Activated CD4-positive, alpha-beta T cell treated with anti-CD3 and anti-CD28 coated beads, Interleukin-2, amount 50 U/mL, for 1 hour (primary cell): Measurements from ENCODE around the gene LDLRAD3.
A peak's percentile ranks its signal among the peaks of the same experiment; 100 is the strongest.
"Not testable (repeated sequence)": the region's sequence is repeated elsewhere in the genome, so short reads cannot be mapped to it uniquely, and the experiment has no call there.

Source experiments
- DNase-seq: peaks from one replicate; pipeline ENCODE4 v3.0.0-alpha.2; 2020

Gene LDLRAD3, protein sequence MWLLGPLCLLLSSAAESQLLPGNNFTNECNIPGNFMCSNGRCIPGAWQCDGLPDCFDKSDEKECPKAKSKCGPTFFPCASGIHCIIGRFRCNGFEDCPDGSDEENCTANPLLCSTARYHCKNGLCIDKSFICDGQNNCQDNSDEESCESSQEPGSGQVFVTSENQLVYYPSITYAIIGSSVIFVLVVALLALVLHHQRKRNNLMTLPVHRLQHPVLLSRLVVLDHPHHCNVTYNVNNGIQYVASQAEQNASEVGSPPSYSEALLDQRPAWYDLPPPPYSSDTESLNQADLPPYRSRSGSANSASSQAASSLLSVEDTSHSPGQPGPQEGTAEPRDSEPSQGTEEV

DNA sequence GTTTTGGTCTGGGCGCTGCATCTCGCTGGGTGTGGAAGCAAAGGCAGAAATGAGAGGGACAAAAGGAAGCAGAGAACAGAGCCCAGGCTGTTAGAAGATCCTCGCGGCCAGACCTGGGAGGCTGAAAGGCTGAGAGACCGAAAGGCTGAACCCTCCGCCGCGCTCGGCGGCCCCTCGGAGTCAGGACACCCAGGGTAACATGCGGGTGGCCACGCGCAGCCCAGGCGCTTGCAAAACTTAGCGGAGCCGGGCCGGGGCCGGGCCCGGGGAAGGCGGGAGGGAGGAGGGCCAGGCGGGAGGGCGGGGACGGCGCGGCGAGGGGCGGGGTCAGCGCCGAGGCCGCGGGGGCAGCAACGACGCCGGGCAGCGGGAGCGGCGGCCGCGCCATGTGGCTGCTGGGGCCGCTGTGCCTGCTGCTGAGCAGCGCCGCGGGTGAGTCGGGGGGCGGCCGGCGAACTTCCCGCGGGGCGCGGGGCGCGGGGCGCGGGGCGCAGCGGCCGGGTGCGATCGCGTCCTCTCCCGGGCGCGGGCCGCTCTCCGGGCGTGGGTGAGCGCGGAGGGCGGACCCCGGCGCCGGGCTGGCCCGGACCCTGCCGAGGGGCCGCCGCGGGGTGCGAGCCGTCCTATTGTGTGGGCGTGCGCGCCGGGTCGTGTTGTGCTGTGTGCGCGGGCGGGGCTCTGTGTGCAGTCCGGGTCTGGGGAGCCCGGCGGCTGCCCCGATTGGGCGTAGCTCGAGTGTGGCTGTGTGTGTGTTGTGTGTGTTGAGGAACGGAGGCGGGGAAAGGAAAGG is at the start of gene LDLRAD3:
Gene LDLRAD3, plus strand, starts transcription at position 350 of the 790 bp plus-strand sequence. Its CDS starts 37 bp downstream, at position 387.
- peak; percentile 1 for DNase-seq

DNA sequence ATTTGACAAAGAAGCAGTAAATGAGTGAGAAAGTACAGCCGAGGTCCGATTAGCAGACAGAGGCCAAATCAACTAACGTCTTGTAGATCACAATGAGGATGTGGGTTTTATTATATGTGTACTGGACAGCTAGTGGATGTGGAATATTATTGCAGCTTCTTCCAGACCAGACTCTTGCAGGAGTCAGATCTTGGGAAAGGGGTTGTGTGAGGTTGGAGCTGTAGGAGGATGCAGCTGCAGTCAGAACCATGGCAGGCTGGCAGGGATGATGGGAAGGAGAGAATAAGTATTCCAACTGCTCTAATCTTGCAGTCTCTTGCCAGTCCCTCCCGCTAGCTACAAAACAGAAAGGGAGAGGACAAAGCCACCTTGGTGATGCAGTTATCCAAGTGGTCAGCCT is 46.8 kb upstream of the LDLRAD3 start:
- no peak for DNase-seq

DNA sequence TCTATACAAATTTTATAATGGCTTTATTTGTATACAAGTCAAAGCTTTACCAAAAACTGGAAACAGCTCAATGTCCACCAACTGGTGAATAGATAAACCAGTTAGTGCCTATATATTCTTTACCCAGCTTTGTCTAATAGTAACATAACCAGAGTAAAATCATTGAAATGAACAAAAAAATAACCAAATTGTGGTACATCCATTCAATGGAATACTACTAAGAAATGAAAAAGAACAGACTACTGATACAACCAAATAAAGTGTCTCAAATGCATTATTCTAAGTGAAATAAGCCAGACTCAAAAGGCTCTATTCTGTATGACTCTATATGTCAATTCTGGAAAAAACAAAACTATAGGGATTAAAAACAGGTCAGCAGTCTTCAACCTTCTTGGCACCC is 40.9 kb upstream of the LDLRAD3 start:
- no peak for DNase-seq

DNA sequence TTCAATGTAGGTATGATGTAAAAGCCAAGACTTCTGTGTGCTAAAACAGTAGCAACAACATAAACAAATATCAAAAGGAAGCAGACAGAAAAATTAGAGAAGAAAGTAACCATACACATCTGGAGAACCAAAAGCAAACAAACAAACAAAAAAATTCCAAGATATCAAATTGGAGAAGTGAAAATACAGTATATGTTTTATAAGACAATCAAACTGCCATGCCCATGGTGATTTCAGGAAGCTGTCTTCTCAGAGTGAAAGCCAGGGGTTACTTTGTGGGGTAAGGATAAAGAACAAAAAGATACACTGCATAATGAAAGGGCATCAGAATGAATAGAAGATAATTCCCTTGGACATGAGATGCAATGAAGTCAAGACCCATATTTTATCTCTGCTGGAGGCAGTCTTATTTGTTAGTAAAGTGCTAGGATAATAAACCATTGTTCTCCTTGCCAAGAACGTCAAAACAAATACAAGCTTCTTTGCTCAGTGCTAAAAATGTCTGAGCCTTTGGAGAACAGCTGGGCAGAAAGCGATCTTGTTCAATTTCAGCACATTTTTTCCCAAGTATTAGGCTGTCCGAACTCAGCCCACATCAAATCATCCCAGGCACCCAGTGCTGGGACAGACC is 38.1 kb upstream of the LDLRAD3 start:
- no peak for DNase-seq

DNA sequence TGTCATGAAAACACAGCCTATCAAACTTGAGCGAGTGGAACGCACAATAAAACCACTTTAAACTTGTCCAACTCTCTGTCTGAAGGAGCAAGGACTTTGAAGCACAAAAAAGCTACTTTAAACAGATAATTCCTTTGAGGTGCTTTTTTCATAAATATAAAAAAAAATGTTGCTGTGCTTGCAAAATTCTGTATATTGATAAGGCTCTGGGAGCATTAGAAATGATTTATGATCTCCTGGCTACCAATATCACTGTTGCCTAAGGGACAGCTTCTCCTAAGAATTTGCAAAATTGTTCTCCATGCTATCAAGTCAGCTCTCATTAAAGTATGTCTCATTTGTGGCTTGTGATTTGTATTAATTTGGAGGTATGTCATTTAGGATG is 37.6 kb upstream of the LDLRAD3 start:
- DNase-seq = no peak

DNA sequence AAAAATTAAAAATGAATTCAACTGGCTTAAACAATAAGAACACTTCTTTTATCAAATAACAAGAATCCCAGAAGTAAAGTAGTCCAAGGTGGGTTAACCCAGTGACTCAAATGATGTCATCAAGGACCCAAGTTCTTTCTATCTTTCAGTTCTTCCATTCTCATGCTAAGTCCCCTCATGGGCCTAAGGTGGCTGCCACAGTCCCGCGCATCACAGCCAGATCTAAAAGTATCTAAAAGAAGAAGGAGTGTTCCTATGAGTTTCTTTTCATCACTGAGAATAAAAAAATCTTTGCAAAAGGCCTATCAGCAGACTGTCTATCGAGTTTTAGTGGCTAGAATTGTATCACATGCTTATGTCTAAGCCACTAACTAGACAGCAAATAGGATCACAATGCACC is 37.2 kb upstream of the LDLRAD3 start:
- DNase-seq = no peak

DNA sequence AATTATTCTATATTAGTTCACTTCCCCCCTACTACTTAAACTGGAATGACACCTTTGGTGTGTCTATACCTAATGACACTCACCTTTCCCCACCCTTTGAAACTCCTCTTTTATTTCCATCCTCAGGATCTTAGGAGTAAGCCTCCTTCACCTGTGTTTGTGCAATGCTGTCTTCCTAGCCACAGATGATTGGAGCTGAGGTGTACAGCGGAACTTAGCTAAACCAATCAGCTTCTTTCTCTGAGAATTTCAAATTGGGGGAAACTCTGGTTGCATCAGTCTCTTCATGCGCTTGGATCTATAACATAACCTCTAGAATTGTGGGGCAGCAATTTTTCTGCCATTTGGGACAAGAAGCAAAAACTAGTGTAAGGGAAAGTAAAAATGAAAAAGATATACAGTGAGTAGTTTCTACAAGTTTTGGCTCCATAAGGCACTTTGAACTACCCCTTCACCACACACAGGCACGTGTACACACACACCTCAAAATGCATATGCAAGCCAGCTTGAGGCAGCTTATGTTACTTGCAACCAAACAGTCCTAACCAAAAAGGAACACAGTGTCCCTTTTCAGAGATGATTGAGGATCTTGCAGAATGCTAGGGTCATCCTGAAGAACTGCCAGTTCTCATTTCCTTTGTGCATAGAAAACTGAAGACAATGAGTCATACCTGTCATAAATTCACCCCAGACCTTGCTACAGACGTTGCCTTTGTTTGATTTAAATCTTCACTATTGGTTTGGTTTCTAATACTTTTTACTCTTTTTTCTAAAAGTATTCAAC is 36.0 kb upstream of the LDLRAD3 start:
- no peak for DNase-seq

DNA sequence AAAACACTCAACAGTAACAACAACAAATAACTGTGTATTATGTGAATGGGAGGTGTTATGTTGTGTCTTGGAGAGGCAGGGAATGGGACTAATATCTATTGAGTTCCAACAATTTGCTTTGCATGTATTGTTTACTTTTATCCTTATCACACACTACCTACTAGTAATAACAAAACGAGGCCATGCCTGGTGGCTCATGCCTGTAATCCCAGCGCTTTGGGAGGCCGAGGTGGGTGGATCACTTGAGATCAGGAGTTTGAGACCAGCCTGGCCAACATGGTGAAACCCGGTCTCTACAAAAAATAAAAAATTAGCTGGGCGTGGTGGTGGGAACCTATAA is 35.5 kb upstream of the LDLRAD3 start:
- not testable (repeated sequence) for DNase-seq

DNA sequence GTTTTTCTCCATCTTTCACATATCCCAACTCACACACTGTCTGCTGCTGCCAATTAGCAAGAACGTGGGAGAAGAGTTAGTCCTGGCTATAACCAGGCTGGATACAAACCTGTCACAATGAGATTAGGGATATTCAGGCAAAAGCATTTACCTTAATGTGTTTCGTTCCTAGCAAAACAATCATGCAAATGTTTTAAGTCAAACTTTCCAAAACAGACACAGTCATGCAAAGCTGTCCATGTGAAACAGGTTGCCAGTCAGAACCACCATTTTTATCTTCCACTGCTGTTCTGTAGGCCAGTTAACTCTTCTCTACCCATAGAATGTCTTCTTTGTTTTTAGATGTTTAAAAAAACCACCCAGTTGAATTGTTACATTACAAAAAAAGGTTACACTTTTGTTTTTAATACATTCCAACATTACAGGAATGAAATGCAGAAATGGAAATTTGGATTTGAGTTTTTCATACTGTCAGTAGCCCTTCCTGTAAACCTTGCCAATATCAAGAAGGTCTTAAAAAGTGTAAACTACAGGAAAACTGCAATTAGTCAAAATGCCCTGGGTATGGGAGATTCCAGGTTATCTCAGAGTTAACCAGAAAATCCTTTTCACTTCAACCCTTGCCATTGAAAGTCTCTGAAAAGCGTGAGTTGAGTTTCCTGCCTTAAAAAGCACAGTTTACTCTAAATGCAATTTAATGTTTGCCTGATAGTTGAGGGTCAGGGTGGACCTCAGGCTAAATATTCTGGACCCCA is 34.2 kb upstream of the LDLRAD3 start:
- no peak for DNase-seq

DNA sequence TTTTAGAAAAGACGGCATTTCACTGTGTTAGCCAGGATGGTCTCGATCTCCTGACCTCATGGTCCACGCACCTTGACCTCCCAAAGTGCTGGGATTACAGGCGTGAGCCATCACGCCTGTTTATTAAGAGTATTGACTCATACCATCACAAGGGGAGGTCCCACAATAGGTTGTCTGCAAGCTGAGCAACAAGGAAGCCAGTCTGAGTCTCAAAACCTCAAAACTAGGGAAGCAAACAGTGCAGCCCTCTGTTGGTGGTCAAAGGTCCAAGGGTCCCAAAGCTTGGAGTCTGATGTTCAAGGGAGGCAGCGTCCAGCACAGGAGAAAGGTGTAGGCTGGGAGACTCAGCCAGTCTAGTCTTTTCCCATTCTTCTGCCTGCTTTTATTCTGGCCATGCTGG is 32.8 kb upstream of the LDLRAD3 start:
- no peak for DNase-seq

DNA sequence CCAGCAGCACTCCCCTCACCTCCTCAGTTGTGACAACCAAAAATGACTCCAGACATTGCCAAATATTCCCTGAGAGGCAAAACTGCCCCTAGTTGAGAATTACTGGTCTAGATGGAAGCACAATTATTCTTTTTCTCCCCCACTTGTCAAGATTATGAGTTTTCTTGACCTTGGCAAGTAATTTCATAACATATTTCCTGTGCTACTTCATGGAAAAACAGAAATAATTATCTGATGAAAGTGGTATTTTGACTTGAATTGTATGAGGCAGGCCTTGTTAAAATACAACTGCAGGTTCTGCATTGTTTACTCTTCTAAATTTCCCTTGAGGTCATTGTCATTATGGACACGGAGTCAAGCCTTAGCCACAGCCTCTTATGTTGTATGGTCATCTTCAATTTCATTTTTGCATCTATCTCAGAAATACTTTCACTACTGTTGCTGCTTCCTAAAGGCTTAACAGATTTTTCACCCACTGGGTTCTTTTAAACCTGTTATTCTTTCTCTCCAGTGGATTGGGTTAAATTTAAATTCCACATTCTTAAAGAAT is 32.2 kb upstream of the LDLRAD3 start:
- DNase-seq = no peak

DNA sequence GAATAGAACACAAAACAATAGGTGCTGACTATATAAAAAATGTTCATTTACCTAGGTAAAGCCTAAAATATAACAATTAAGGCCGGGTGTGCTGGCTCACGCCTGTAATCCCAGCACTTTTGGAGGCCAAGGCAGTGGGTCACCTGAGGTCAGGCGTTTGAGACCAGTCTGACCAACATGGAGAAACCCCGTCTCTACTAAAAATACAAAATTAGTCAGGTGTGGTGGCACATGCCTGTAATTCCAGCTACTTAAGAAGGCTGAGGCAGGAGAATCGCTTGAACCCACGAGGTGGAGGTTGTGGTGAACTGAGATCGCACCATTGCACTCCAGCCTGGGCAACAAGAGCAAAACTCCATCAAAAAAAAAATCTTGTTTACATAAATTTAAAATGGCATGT is 31.4 kb upstream of the LDLRAD3 start:
- not testable (repeated sequence) for DNase-seq

DNA sequence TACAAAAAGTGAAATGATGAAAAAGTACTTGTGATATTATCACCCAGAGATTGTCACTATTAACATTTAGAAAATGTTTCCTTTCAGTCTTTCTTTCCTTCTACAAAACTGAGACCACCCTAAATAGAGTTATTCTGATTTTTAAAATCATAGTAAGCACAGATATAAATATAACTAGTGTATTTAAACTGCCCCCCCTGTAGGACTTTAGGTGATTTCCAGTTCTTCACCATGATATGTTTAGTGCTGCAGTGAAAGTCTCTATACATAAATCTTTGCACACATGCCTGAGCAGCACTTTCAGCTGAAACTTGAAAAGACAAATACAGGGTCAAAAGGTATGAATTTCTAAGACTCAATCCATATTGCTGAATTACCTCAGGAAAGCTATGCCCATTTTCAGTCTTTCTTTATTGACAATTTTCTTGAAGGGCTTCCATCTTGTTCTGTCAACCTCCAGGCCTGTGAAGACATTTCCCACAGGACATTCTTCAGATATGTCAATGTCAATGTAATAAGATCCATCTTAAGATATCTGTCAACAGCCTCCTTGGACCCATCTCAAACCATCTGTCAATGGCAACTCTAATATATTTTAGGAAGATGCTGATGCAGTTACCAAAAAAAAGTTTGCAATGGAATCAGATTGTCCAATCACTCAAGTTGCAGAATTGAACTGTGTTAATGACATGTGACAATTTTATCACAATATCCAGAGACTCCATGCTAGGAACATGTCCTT is 30.8 kb upstream of the LDLRAD3 start:
- no peak for DNase-seq

DNA sequence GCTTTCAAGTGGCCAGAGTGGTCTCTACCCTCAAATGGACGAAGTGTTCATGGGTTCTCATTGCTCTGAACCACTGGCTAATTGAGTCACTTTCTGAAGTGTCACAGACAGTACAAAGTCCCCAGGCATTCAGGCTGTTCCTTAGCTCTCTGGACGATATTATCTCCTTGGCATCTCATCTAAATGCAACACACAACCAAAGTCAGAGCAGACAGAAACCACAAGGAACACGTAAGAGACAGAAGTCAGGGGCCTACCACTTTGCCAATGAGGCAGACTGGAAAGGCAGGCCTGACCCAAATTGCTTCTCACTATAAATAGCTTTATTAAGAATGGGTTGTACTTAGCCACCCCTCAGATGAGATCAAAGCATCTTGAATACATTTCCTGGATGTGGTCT is 29.0 kb upstream of the LDLRAD3 start:
- no peak for DNase-seq

DNA sequence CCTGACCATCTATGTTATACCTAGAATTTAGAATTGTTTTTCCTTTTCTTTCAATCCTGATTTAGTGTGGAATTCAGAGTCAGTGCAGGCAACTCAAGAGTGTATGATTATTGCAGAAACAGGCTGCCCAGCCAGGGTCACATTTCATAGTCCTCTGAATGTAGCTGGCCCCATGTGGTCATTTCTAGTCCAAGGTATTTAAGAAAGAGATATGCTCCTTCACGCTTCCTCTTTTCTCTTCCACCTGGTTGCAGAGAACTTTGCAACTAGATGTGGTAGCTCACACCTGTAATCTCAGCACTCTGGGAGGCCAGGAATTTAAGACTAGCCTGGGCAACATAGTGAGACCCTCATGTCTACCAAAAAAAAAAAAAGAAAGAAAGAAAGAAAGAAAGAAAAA is 27.6 kb upstream of the LDLRAD3 start:
- DNase-seq = no peak

DNA sequence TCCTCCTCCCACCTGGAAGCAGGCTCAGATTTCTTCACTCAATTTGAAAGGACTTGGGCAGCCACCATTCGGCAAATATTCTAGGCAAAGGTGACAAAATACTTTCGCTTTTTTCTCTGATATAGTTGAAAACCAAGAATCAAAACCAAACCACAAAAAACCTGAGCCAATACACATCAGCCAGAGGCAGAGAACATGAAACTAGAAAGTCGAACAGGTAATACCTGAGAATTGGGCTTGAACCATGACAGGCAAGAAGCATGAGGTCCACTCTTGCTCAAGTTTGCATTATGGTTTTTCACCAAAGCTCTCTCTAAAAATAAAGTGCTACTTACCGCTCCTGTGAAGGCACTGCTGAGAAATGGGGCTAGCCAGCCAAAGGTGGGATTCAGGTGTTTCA is 26.2 kb upstream of the LDLRAD3 start:
- no peak for DNase-seq

DNA sequence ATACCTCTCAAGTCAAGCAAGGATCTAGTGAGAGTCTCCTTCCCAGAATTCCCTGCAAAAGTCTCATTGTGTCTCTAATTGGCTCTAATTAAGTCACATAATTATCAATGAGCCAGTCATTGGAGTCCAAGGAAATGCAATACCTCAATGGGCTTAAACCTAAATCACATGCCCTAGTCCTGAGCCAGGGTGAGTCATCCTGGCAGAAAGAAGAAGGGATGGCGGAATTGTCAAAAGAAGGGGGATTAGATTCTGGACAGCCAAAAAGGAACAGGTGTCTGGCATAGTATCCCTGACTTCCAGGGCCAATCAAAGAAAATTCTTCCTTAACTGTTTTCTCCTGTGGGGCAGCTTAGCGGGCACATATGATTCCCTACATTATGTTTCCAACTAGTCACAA is 25.1 kb upstream of the LDLRAD3 start:
- no peak for DNase-seq

DNA sequence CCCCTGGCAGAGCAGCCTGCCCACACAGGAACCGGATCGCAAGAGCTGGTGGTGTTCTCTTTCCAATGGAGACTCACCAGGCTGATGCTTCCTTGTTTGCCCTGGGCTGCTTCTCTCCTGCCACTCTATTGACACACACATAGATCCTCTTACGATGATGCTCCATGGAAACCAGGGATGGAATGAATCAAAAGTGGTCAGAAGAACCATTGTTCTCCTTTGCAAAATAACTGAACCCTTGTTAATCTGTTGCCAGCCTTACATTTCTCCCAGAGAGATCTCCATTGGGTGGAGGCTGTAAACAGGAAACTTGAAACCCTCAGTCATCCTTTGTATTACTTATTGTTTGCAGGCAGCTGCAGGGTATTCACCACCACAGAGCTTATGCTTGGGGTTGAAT is 24.6 kb upstream of the LDLRAD3 start:
- DNase-seq = no peak

DNA sequence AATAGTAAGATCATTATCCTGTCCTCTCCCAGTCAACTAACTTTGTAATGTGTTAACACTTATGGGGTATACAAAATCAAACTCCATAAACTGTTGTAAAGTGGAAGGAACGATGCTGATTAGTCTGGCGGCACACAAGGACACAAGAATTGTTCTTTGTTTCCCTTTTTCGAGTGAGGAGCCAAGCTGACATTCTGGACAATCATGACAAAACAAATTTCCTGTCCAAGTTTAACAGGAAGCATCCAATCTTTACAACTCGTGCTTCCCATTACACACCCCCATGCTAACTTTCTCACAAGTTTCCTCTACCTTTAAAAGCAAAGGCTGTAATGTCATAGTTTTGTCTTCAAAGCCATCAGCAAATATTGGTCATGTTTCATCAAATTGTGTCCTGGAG is 20.4 kb upstream of the LDLRAD3 start:
- DNase-seq = no peak

DNA sequence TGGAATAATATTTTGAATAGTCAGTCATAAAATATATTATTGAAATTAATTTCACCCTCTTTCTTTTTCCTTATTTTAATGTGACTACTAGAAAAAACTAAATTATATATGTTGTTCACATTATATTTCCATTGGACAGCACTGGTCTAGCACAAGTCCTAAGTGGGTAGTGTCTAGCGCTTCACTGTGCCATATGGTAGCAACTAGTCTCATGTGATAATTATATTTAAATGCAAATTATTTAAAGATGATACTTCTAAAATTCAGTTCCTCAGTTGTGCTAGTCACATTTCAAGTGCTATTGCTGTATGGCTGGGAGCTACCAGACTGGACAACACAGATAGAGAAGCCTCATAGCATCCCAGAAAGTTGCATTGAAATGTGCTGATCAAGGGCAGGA is 19.1 kb upstream of the LDLRAD3 start:
- no peak for DNase-seq

DNA sequence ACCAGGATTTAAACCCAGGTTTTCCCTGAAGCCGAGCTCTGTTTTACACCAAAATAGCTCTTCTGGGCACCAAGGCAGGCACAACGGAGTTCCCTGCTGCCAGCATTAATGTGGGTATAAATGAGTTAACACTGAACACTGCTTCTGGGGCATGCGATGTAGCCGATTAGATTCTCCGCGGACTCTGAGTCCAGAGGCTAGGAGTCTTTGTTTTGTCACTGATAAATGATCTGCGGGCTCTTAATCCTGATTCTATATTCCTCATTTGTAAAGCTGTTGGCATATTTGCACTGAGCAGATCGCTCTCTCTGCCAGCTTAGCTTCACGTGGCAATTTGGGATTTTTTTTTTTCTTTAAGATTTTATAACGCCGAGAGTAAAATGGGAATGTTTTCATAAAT is 16.8 kb upstream of the LDLRAD3 start:
- DNase-seq = no peak

DNA sequence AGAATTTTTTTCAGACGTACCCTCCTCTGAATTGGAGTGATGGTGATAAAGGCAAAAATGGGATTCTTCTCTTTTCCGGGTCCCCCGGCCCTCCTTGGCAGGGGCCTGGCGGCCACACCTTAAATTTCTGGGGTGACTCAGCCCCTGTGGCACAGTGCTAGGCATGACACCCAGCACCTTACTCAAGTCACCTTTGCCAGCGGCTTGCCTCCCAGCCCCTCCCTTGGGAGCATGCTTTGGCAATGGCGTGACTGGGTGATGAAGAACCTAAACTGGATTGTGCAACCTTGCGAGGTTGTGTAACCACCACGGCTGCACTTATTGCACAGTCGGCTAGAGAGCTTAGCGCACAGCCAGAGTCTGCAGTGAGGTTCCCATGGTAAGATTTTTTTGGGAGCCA is 16.2 kb upstream of the LDLRAD3 start:
- DNase-seq = no peak
